ENCODE results near the gene NR2F2. TPM values are rescaled to one million over a fixed set of nuclear protein-coding genes. Genes with fewer than 3 reads are reported as not detected.
A peak's percentile ranks its signal among the peaks of the same experiment; 100 is the strongest.

NR2F2 gene
- total RNA-seq, 4 donors from 2014 or later, result 18.3 to 30.2 (median 20.4) TPM

- TF ChIP-seq, protein P1, sequence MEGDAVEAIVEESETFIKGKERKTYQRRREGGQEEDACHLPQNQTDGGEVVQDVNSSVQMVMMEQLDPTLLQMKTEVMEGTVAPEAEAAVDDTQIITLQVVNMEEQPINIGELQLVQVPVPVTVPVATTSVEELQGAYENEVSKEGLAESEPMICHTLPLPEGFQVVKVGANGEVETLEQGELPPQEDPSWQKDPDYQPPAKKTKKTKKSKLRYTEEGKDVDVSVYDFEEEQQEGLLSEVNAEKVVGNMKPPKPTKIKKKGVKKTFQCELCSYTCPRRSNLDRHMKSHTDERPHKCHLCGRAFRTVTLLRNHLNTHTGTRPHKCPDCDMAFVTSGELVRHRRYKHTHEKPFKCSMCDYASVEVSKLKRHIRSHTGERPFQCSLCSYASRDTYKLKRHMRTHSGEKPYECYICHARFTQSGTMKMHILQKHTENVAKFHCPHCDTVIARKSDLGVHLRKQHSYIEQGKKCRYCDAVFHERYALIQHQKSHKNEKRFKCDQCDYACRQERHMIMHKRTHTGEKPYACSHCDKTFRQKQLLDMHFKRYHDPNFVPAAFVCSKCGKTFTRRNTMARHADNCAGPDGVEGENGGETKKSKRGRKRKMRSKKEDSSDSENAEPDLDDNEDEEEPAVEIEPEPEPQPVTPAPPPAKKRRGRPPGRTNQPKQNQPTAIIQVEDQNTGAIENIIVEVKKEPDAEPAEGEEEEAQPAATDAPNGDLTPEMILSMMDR (IDR thresholded peaks at IDR 0.05), result no peak
- TF ChIP-seq POLR2A (IDR thresholded peaks at IDR 0.05), result no peak
- no peaks in the 10 kb centered on the region for H3K9me3 ChIP-seq
- DNase-seq, result no peak
- intact Hi-C loops (cut with DNase I), result no loop called here
- peak overlapping the region in 1 of 3 donors; percentile 74 for H3K4me3 ChIP-seq (replicated peaks in 1 of 3)
- peaks cover 15 to 33% of the 10 kb centered on the region in 2 donors for H3K36me3 ChIP-seq
- 27 to 32% methylated on average over 9 of the region's 9 CpGs for WGBS, 2 donors
- H3K27ac ChIP-seq, result peak overlapping the region; percentile 84 to 97 (median 91)
- peaks cover 8 to 23% of the 10 kb centered on the region in 2 donors for H3K4me1 ChIP-seq
- H3K27me3 ChIP-seq, result no peaks in the 10 kb centered on the region
Measured at GRCh38 chr15:96336596-96337364, 6.3 kb downstream of the NR2F2 start.

DNA sequence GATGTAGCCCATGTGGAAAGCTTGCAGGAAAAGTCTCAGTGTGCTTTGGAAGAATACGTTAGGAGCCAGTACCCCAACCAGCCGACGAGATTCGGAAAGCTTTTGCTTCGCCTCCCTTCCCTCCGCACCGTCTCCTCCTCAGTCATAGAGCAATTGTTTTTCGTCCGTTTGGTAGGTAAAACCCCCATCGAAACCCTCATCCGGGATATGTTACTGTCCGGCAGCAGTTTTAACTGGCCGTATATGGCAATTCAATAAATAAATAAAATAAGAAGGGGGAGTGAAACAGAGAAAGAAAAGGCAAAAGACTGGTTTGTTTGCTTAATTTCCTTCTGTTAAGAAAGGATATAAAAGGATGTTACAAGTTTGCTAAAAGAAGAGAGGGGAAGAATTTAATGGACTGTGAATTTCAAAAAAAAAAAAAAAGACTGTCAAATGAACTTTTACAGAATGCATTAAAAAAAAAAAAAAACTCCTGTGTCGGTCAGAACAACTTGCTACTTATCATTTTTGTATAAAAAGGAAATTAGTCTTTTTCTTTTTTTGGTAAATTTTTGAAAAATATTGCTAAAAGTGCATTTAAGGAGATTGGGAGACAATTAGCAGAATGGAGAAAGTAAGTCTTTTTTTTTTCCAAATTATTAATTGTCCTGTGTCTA is 7.0 kb downstream of the NR2F2 start:
- no peaks in the 10 kb centered on the region for H3K27me3 ChIP-seq
- TF ChIP-seq, protein P1 (IDR thresholded peaks at IDR 0.05), result no peak
- TF ChIP-seq POLR2A (IDR thresholded peaks at IDR 0.05), result no peak
- H3K36me3 ChIP-seq, result peaks cover 15 to 29% of the 10 kb centered on the region in 2 donors
- H3K9me3 ChIP-seq, result no peaks in the 10 kb centered on the region
- no peak for DNase-seq
- peak overlapping the region in 1 of 3 donors; percentile 74 for H3K4me3 ChIP-seq (replicated peaks in 1 of 3)
- peaks cover 8 to 23% of the 10 kb centered on the region in 2 donors for H3K4me1 ChIP-seq
- H3K27ac ChIP-seq, result peak overlapping the region; percentile 84 to 97 (median 95)
- whole genome bisulfite sequencing, 2 donors, result 53 to 74% methylated on average over 14 of the region's 14 CpGs
- intact Hi-C loops (cut with DNase I), result no loop called here

DNA sequence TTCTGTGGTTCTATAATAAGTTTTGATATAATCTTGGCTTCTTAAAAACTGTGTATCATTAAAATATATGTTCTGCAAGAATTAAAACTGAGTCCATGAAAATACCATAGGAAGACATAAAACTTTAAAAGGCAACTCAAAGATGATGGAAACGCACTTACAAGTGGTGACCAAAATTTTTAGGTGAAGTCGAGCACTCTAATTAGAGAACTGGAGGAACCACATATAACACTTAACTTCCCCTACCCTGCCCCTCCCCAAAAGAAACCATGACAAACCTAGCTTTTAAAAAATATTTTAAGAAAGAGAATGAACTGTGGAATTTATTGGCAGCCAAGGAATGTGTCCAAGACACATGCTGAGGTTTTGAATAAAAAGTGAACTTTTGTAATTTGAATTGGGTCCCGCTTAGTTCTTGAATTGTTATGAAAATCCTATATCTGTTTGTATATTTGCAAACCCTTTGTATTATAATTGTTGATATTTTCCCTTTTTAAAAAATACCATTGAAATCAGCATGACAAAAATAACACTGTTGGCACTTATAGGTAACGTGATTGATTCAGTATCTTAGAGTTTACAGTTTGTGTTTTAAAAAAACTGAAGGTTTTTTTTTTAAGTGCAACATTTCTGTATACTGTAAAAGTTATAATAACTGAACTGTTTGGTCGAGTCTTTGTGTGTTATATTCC is 7.7 kb downstream of the NR2F2 start:
- Histone ChIP-seq H3K27ac (peak overlapping the region; percentile 73 to 97 (median 95)), H3K9me3 (no peaks in the 10 kb centered on the region), H3K36me3 (peaks cover 15 to 24% of the 10 kb centered on the region in 2 donors), H3K4me3 (replicated peaks in 1 of 3) (peak overlapping the region in 1 of 3 donors; percentile 74), H3K4me1 (peaks cover 8 to 23% of the 10 kb centered on the region in 2 donors), H3K27me3 (no peaks in the 10 kb centered on the region)
- DNase-seq, result no peak
- TF ChIP-seq, protein P1 (IDR thresholded peaks at IDR 0.05), result no peak
- no peak for TF ChIP-seq POLR2A (IDR thresholded peaks at IDR 0.05)
- intact Hi-C loops (cut with DNase I), result no loop called here
- whole genome bisulfite sequencing, 2 donors, result 58 to 71% methylated on average over 5 of the region's 5 CpGs

GRCh38 chr15:96338766-96339618 is 8.5 kb downstream of the NR2F2 start:
- no peak for DNase-seq
- WGBS, 2 donors, result 61 to 66% methylated on average over 7 of the region's 7 CpGs
- intact Hi-C loops (cut with DNase I), result no loop called here

More at GRCh38 chr15:96338766-96339618, 8.5 kb downstream of the NR2F2 start:
- Histone ChIP-seq H3K4me3 (replicated peaks in 1 of 3) (peak overlapping the region in 1 of 3 donors; percentile 79), H3K27me3 (no peaks in the 10 kb centered on the region), H3K36me3 (peaks cover 14 to 16% of the 10 kb centered on the region in 2 donors), H3K9me3 (no peaks in the 10 kb centered on the region), H3K4me1 (peaks cover 8 to 23% of the 10 kb centered on the region in 2 donors), H3K27ac (peak overlapping the region; percentile 73 to 97 (median 95))
- TF ChIP-seq, protein P1 (IDR thresholded peaks at IDR 0.05), result no peak
- no peak for TF ChIP-seq POLR2A (IDR thresholded peaks at IDR 0.05)
